ENCODE data around the gene AFF2. TPM values are rescaled to one million over a fixed set of nuclear protein-coding genes. Genes with fewer than 3 reads are reported as not detected.

AFF2 gene
- total and polyA plus RNA-seq, 8 donors = 0.10 to 84.0 (median 0.72) TPM; not detected in 3

- Histone ChIP-seq H3K36me3 (no peaks in the 10 kb centered on the region), H3K4me3 (no peak overlapping the region), H3K9me3 (no peaks in the 10 kb centered on the region), H3K4me1 (peaks cover 0 to 4% (median 0%) of the 10 kb centered on the region in 4 donors), H3K27me3 (no peaks in the 10 kb centered on the region), H3K27ac (no peak overlapping the region)
- TF ChIP-seq, protein P1, sequence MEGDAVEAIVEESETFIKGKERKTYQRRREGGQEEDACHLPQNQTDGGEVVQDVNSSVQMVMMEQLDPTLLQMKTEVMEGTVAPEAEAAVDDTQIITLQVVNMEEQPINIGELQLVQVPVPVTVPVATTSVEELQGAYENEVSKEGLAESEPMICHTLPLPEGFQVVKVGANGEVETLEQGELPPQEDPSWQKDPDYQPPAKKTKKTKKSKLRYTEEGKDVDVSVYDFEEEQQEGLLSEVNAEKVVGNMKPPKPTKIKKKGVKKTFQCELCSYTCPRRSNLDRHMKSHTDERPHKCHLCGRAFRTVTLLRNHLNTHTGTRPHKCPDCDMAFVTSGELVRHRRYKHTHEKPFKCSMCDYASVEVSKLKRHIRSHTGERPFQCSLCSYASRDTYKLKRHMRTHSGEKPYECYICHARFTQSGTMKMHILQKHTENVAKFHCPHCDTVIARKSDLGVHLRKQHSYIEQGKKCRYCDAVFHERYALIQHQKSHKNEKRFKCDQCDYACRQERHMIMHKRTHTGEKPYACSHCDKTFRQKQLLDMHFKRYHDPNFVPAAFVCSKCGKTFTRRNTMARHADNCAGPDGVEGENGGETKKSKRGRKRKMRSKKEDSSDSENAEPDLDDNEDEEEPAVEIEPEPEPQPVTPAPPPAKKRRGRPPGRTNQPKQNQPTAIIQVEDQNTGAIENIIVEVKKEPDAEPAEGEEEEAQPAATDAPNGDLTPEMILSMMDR (IDR thresholded peaks at IDR 0.05) = no peak
- TF ChIP-seq POLR2A (IDR thresholded peaks at IDR 0.05) (no peak), EP300 (IDR thresholded peaks at IDR 0.05) (no peak), POLR2AphosphoS5 (IDR thresholded peaks at IDR 0.05) (no peak)
- 71 to 94% (median 82%) methylated on average over 1 of the region's 1 CpG for WGBS, 5 donors
- intact Hi-C loops (cut with DNase I; ENCODE audit: low total_unique reads) = no loop called here
- no peak for DNase-seq
Measured at GRCh38 chrX:148634591-148634990, 134.2 kb downstream of the AFF2 start.

DNA sequence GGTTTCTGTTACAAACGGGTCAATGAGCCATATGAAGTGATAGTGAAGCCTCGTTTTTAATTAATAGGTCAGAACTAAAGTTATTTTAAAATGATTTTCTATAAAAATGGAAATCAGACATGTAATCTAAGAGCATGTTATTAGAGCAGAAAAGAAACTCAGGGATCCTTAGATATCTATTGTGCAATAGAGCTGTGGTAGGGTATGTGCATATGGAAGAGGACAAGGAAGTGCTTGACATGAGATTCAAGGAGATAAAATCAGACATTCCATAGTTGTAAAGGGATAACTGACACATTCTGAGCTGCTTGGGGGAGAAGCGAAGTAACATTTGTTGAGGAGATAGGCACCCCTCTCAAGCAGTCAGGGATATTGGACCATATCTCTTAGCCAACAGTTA, 143.0 kb downstream of the AFF2 start:
- Histone ChIP-seq H3K27ac (no peak overlapping the region), H3K4me3 (no peak overlapping the region), H3K27me3 (no peaks in the 10 kb centered on the region), H3K9me3 (no peaks in the 10 kb centered on the region), H3K36me3 (no peaks in the 10 kb centered on the region), H3K4me1 (no peaks in the 10 kb centered on the region)
- no peak for TF ChIP-seq EP300 (IDR thresholded peaks at IDR 0.05)
- TF ChIP-seq POLR2AphosphoS5 (IDR thresholded peaks at IDR 0.05) = no peak
- TF ChIP-seq, protein P1 (IDR thresholded peaks at IDR 0.05) = no peak
- no peak for TF ChIP-seq POLR2A (IDR thresholded peaks at IDR 0.05)
- 52 to 89% (median 82%) methylated on average over 3 of the region's 3 CpGs for WGBS, 5 donors
- DNase-seq = no peak
- intact Hi-C loops (cut with DNase I; ENCODE audit: low total_unique reads) = no loop called here

DNA sequence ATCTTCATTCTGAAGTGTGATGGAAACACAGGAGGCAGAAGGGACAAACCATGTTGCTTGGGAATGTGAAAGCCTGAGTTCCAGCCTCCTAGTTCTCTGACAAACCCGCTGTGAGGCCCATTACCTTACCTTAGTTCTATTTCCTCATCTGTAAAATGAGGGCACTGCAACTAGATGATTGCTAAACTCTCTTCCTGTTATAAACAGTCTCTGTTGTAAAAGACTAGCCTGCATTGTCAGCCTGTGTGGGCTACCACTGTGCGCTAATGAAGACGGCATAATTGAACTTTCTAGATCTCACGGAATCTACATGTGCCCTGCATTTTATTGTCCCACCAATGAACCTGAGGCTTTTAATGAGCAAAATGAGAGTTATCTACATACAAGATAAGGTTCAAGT, 147.2 kb downstream of the AFF2 start:
- Histone ChIP-seq H3K9me3 (no peaks in the 10 kb centered on the region), H3K27ac (no peak overlapping the region), H3K4me3 (no peak overlapping the region), H3K27me3 (no peaks in the 10 kb centered on the region), H3K4me1 (no peaks in the 10 kb centered on the region), H3K36me3 (no peaks in the 10 kb centered on the region)
- no peak for DNase-seq
- 75 to 92% (median 85%) methylated on average over 4 of the region's 4 CpGs for WGBS, 5 donors
- intact Hi-C loops (cut with DNase I; ENCODE audit: low total_unique reads) = no loop called here
- TF ChIP-seq EP300 (IDR thresholded peaks at IDR 0.05) = no peak
- no peak for TF ChIP-seq POLR2A (IDR thresholded peaks at IDR 0.05)

DNA sequence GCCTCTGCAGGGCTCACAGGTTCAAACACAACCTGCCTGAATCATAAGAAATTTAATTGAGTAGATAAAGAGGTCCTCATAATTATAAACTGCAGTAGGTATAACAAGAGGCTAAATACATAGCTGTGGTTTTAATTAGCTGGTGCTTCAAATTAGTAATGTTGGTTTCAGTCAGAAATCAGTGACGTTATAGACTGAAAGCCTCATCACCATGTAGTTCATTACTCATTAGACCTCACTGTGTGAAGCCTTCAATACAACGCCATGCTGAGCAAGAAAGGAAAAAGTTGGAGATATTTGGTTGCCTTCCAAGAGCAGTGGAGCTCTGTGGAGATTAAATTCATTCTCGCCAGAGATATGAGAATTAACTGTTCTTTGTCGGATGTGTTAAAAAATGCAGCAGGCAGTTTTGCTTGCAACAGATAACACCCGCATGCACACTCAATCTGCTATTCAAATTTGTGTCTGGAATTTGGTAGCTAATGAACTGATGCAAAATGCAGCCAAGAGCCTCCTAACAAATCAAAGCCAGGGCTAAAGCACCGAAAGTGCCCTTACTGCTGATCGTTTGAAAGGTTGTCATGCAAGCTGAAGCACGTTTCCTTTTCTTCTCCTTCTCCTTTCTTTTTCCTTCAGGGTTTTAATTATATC, 148.9 kb downstream of the AFF2 start:
- H3K27me3 ChIP-seq = no peaks in the 10 kb centered on the region
- H3K36me3 ChIP-seq = no peaks in the 10 kb centered on the region
- H3K4me1 ChIP-seq = no peaks in the 10 kb centered on the region
- 26 to 44% (median 35%) methylated on average over 7 to 8 of the region's 8 CpGs for WGBS, 5 donors
- TF ChIP-seq, protein P1 (IDR thresholded peaks at IDR 0.05) = no peak
- TF ChIP-seq POLR2A (IDR thresholded peaks at IDR 0.05) (no peak), POLR2AphosphoS5 (IDR thresholded peaks at IDR 0.05) (no peak), EP300 (IDR thresholded peaks at IDR 0.05) (no peak)
- H3K9me3 ChIP-seq = no peaks in the 10 kb centered on the region
- intact Hi-C loops (cut with DNase I; ENCODE audit: low total_unique reads) = no loop called here
- DNase-seq = no peak
- H3K27ac ChIP-seq = no peak overlapping the region
- H3K4me3 ChIP-seq = no peak overlapping the region

DNA sequence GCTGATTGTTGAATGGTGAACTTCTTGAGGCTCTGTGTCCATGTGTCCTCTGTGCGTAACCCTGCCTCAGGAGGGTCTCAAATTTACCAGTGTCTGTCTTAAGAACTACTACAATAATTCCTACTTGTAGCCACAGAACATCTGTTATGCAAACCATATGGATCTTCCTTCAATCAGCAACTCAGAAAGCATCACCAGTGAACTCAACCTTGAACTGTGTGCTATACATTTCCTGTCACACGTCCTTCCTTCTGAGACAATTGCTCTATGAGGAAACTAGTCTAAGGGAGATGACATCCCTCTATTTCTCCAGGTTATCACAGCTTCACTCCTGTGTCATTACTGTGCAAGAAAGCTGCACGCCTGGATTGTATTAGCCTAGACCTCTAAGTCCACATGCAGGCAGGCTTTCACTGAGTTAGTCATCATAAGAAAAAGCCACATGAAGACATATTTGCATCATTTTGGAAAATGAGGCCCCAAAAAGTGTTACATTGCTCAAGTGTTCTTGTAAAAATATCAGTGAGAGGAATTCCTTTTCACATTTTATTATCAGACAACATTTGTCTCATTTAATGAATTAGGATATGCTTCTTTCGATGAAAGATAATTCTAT, 157.8 kb downstream of the AFF2 start:
- H3K4me3 ChIP-seq = no peak overlapping the region
- no peak for DNase-seq
- H3K27me3 ChIP-seq = no peaks in the 10 kb centered on the region
- TF ChIP-seq, protein P1 (IDR thresholded peaks at IDR 0.05) = no peak
- TF ChIP-seq POLR2AphosphoS5 (IDR thresholded peaks at IDR 0.05) (no peak), POLR2A (IDR thresholded peaks at IDR 0.05) (no peak), EP300 (IDR thresholded peaks at IDR 0.05) (no peak)
- 59 to 84% (median 75%) methylated on average over 4 of the region's 4 CpGs for WGBS, 5 donors
- intact Hi-C loops (cut with DNase I; ENCODE audit: low total_unique reads) = no loop called here
- no peaks in the 10 kb centered on the region for H3K36me3 ChIP-seq
- H3K27ac ChIP-seq = no peak overlapping the region
- H3K4me1 ChIP-seq = no peaks in the 10 kb centered on the region
- no peaks in the 10 kb centered on the region for H3K9me3 ChIP-seq
